ENCODE measurements around the gene ANXA2R. TPM values are rescaled to one million over a fixed set of nuclear protein-coding genes. Genes with fewer than 3 reads are reported as not detected.

Gene ANXA2R
- polyA plus RNA-seq, 2 of the 4 experiments (the other 2 are of a cell fraction) = 1.7 to 2.1 TPM

DNA sequence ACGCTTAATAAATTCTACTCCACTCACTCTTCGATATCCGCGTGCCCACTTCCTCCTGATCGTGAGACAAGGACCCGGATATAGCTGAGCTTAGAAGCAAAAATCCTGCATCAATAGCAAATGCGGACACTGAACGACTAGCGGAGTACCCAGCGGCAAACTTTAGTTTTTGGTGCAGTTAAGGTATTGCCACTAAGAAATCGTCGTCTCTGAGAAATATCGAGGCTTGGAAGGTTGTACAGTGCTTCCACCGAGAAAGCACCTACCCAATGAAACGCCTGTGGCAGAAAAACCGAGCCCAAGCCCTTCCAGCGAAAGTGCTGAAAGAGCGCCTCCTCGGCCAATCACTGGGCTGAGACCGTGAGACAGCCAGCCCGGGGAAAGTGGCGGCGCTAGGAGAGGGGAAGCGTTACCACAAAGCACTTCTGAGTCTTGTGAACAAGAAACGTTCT lies 32.2 kb downstream of the ANXA2R start:
- Histone ChIP-seq H3K4me2 (peak overlapping the region; percentile 89), H3K27ac (peak overlapping the region; percentile 93 to 95), H3K4me1 (peaks cover 13% of the 10 kb centered on the region), H3K4me3 (peak overlapping the region; percentile 56), H3K9me3 (no peaks in the 10 kb centered on the region)
- CTCF ChIA-PET = interaction anchor here (0.9 to 4.7 kb wide), 13 partner anchors 8 to 99 kb away, joined by 3 to 39 read pairs (median 15); partner anchors contain the start of gene ANXA2R
- WGBS (ENCODE audit: missing lambda C conversion rate) = 3% methylated on average over 23 of the region's 25 CpGs
- POLR2A ChIA-PET = interaction anchor here (0.5 to 3.5 kb wide), 15 partner anchors 11 to 476 kb away, joined by 3 to 78 read pairs (median 7); partner anchors contain the start of genes TMEM267 and ZNF131
- ATAC-seq (peak; percentile 81 to 84), FAIRE-seq (no peak), DNase-seq (ENCODE audit: low read depth in 1 of 2, low spot score in 1 of 2) (peak; percentile 85 to 89)
- TF ChIP-seq NR3C1 (IDR thresholded peaks at IDR 0.05) (no peak), FOSL2 (IDR thresholded peaks at IDR 0.05) (no peak), FOSL2 (CRISPR knock-in tag; IDR thresholded peaks at IDR 0.05) (no peak), JUN (IDR thresholded peaks at IDR 0.05) (peak; percentile 48 to 67; a peak in 3 of 5 replicates), REST (IDR thresholded peaks at IDR 0.05) (peak; percentile 41; the same call in 1 of the 2 replicates), CBX2 (IDR thresholded peaks at IDR 0.05; ENCODE audit: borderline replicate concordance, low read depth) (no peak), BCL3 (IDR thresholded peaks at IDR 0.05) (peak; percentile 61; the same call in 1 of the 3 replicates), POLR2A (IDR thresholded peaks at IDR 0.05; ENCODE audit: low read length) (0 out of 2 replicates have a peak, but pooled peaks have one; percentile 13), ZC3H11A (IDR thresholded peaks at IDR 0.05) (no peak), ZNF302 (CRISPR knock-in tag; IDR thresholded peaks at IDR 0.05) (no peak), RFX5 (IDR thresholded peaks at IDR 0.05) (no peak), HOXB13 (CRISPR knock-in tag; IDR thresholded peaks at IDR 0.05; ENCODE audit: low read depth) (no peak), MYC (IDR thresholded peaks at IDR 0.05; ENCODE audit: borderline replicate concordance, low read length) (0 out of 2 replicates have a peak, but pooled peaks have one; percentile 3), PHF8 (IDR thresholded peaks at IDR 0.05; ENCODE audit: borderline replicate concordance, low read depth) (0 out of 2 replicates have a peak, but pooled peaks have one; percentile 22), RAD21 (conservative IDR thresholded peaks at IDR 0.05 in 1 of 2, IDR thresholded peaks at IDR 0.05 in 1 of 2) (no peak), MAFK (IDR thresholded peaks at IDR 0.05; ENCODE audit: partially characterized antibody) (peak; percentile 31), RNF2 (IDR thresholded peaks at IDR 0.05; ENCODE audit: borderline replicate concordance, low read depth) (no peak), CHD2 (IDR thresholded peaks at IDR 0.05; ENCODE audit: low read length, partially characterized antibody) (no peak), FOSB (CRISPR knock-in tag; IDR thresholded peaks at IDR 0.05) (no peak), ELK1 (IDR thresholded peaks at IDR 0.05; ENCODE audit: low read depth, low read length) (no peak), KDM5A (IDR thresholded peaks at IDR 0.05) (no peak), RARB (CRISPR knock-in tag; IDR thresholded peaks at IDR 0.05) (no peak), MAZ (IDR thresholded peaks at IDR 0.05; ENCODE audit: borderline replicate concordance, low read depth, low read length) (no peak)
- TF ChIP-seq, protein P1, sequence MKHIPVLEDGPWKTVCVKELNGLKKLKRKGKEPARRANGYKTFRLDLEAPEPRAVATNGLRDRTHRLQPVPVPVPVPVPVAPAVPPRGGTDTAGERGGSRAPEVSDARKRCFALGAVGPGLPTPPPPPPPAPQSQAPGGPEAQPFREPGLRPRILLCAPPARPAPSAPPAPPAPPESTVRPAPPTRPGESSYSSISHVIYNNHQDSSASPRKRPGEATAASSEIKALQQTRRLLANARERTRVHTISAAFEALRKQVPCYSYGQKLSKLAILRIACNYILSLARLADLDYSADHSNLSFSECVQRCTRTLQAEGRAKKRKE (CRISPR knock-in tag; IDR thresholded peaks at IDR 0.05; ENCODE audit: low read depth) = no peak
- TF ChIP-seq, protein P2, sequence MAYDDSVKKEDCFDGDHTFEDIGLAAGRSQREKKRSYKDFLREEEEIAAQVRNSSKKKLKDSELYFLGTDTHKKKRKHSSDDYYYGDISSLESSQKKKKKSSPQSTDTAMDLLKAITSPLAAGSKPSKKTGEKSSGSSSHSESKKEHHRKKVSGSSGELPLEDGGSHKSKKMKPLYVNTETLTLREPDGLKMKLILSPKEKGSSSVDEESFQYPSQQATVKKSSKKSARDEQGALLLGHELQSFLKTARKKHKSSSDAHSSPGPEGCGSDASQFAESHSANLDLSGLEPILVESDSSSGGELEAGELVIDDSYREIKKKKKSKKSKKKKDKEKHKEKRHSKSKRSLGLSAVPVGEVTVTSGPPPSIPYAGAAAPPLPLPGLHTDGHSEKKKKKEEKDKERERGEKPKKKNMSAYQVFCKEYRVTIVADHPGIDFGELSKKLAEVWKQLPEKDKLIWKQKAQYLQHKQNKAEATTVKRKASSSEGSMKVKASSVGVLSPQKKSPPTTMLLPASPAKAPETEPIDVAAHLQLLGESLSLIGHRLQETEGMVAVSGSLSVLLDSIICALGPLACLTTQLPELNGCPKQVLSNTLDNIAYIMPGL (CRISPR knock-in tag; IDR thresholded peaks at IDR 0.05; ENCODE audit: borderline replicate concordance) = no peak
- TF ChIP-seq, protein P3, sequence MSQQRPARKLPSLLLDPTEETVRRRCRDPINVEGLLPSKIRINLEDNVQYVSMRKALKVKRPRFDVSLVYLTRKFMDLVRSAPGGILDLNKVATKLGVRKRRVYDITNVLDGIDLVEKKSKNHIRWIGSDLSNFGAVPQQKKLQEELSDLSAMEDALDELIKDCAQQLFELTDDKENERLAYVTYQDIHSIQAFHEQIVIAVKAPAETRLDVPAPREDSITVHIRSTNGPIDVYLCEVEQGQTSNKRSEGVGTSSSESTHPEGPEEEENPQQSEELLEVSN (IDR thresholded peaks at IDR 0.05; ENCODE audit: borderline replicate concordance, low read depth) = peak; percentile 59; the same call in 1 of the 2 replicates
